A673 (cell line): ENCODE data around the gene ABHD17A.

Experiments
- EZH2 ChIP-seq: fragments of 200-600 bp; sonication (generic); IDR thresholded peaks from 2 replicates; pipeline ENCODE4 v1.6.1; 2017; ENCODE audit warnings: borderline replicate concordance, low read depth, mild to moderate bottlenecking, mixed read lengths, antibody characterized with exemption, low read length; ENCODE audit not compliant: poor library complexity, severe bottlenecking
- TF ChIP-seq, protein P1 (sequence below): fragments of 300-800, 200-600 bp; sonication (generic); conservative IDR thresholded peaks from 2 replicates; pipeline ENCODE4 v1.5.1; 2017; ENCODE audit warnings: low read depth, mild to moderate bottlenecking, antibody characterized with exemption, low read length, moderate library complexity, mixed read lengths

DNA sequence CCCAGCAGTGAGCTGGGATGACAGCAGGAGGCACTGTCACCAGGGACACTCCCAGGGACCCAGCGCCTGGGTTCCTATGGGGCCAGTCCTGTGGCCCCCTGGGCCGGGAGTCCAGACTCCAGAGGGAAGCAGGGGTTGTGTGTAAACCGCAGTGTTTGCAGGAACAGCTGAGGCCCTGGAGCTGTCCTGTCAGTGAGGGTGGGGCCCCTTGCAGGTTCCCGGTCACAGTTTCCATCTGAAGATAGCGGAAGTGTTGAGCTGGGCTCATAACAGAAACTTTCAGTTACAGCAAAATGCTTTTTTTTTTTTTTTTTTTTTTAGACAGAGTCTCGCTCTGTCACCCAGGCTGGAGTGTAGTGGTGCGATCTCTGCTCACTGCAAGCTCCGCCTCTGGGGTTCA is 38.0 kb upstream of the ABHD17A start:
- TF ChIP-seq, protein P1, sequence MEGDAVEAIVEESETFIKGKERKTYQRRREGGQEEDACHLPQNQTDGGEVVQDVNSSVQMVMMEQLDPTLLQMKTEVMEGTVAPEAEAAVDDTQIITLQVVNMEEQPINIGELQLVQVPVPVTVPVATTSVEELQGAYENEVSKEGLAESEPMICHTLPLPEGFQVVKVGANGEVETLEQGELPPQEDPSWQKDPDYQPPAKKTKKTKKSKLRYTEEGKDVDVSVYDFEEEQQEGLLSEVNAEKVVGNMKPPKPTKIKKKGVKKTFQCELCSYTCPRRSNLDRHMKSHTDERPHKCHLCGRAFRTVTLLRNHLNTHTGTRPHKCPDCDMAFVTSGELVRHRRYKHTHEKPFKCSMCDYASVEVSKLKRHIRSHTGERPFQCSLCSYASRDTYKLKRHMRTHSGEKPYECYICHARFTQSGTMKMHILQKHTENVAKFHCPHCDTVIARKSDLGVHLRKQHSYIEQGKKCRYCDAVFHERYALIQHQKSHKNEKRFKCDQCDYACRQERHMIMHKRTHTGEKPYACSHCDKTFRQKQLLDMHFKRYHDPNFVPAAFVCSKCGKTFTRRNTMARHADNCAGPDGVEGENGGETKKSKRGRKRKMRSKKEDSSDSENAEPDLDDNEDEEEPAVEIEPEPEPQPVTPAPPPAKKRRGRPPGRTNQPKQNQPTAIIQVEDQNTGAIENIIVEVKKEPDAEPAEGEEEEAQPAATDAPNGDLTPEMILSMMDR: no peak
- no peak for TF ChIP-seq EZH2
